A549 (cell line): Measurements from ENCODE around the gene CACNA1S.

Experiments
- CEBPB ChIP-seq, 2 experiments: fragments of >200 bp in 1 of 2; sonication (Bioruptor Twin) in 1 of 2; formaldehyde crosslinking in 1 of 2; IDR thresholded peaks; 2 replicates each; pipeline ENCODE4 v1.6.1; 2012 to 2016
- CHD2 ChIP-seq: fragments of 150-350 bp; IDR thresholded peaks from 2 replicates; pipeline ENCODE4 v1.6.1; 2014; ENCODE audit warnings: low read length; ENCODE audit not compliant: partially characterized antibody
- CHD4 ChIP-seq: fragments of 200-600 bp; sonication (generic); IDR thresholded peaks from 2 replicates; pipeline ENCODE4 v1.6.1; 2016; ENCODE audit warnings: antibody characterized with exemption, mild to moderate bottlenecking, borderline replicate concordance
- CTCF ChIP-seq: fragments of >200 bp; sonication (Bioruptor Twin); formaldehyde crosslinking; IDR thresholded peaks from 3 replicates; pipeline ENCODE4 v1.5.1; 2016
- EP300 ChIP-seq, 2 experiments: fragments of >200 bp; sonication (Bioruptor Twin); formaldehyde crosslinking; IDR thresholded peaks; 2 replicates in 1 of 2; 3 replicates in 1 of 2; pipeline ENCODE4 v1.6.1; 2016 to 2017
- HOXA7 ChIP-seq: fragments of 250-450 bp; sonication (Bioruptor Pico); IDR thresholded peaks from 2 replicates; pipeline ENCODE4 v1.5.0; 2020; ENCODE audit warnings: mild to moderate bottlenecking, moderate library complexity
- JUNB ChIP-seq: fragments of >200 bp; sonication (Bioruptor Twin); formaldehyde crosslinking; IDR thresholded peaks from 2 replicates; pipeline ENCODE4 v1.6.1; 2016
- KDM1A ChIP-seq: fragments of 200-600 bp; sonication (generic); IDR thresholded peaks from 2 replicates; pipeline ENCODE4 v1.6.1; 2016; ENCODE audit warnings: low read depth, mild to moderate bottlenecking
- MAX ChIP-seq: IDR thresholded peaks from 2 replicates; pipeline ENCODE4 v1.6.1; 2012
- NFE2L2 ChIP-seq: fragments of 150-350 bp; conservative IDR thresholded peaks from 2 replicates; pipeline ENCODE4 v1.6.1; 2014; ENCODE audit warnings: low read length
- NR3C1 ChIP-seq: fragments of >200 bp; sonication (Bioruptor Twin); formaldehyde crosslinking; IDR thresholded peaks from 3 replicates; pipeline ENCODE4 v1.6.1; 2017
- POLR2A ChIP-seq: IDR thresholded peaks from 2 replicates; pipeline ENCODE4 v1.6.1; 2012; ENCODE audit warnings: mild to moderate bottlenecking, low read length
- RFX5 ChIP-seq: fragments of 450-650 bp; IDR thresholded peaks from 2 replicates; pipeline ENCODE4 v1.7.1; 2014; ENCODE audit warnings: antibody characterized with exemption, mild to moderate bottlenecking, moderate library complexity
- ZNF302 ChIP-seq: fragments of 250-450 bp; sonication (Bioruptor Pico); IDR thresholded peaks from 2 replicates; pipeline ENCODE4 v1.9.0; 2021; ENCODE audit warnings: inconsistent platforms, mild to moderate bottlenecking, moderate library complexity

- TF ChIP-seq CTCF (no peak), NR3C1 (no peak), POLR2A (no peak), EP300 (IDR thresholded peaks at IDR 0.05) (no peak), HOXA7 (no peak), MAX (no peak), CHD2 (no peak), CHD4 (no peak), CEBPB (IDR thresholded peaks at IDR 0.05) (no peak), JUNB (no peak), RFX5 (no peak), ZNF302 (CRISPR knock-in tag) (no peak), NFE2L2 (no peak), KDM1A (no peak)
These were observed 24.3 kb upstream of the CACNA1S start for GRCh38 chr1:201136355-201137023.
